ENCODE data around the gene CX3CR1. TPM values are rescaled to one million over a fixed set of nuclear protein-coding genes. Genes with fewer than 3 reads are reported as not detected.

The CX3CR1 gene
- total RNA-seq, 4 donors from 2014 or later: 0.25 to 0.49 (median 0.35) TPM

DNA sequence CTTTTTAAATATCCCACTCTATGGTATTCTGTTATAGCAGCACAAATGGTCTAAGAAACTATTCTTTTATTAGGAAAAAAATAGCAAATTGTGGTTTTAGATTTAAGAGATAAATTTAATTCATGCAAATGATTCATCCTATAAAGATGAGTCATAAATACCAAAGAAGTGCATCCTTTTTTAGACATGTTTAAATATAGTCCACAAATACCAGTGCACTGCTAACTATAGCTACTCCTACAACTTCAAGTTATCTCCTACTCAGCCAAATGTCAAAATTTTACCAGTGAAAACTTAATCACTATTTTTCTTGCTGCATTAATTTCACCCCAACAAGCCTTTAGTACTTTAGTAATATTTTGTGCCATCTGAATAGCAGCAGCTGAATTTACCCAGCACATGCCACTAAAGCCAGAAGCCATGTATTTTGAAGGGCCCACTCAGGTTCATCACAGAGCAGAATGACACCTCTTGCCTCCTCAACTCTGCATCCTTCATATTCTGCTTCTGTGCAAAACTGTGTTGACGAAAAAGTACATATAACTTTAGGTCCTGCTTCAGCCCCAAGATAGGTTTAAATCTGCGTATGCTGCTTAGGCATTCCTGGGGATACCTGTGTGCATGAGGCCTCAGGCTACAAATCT lies 24.9 kb downstream of the CX3CR1 start:
- DNase-seq (no peak), ATAC-seq (no peak)
- Histone ChIP-seq H3K27me3 (no peaks in the 10 kb centered on the region), H3K36me3 (no peaks in the 10 kb centered on the region), H3K4me3 (no peak overlapping the region), H3K9me3 (no peaks in the 10 kb centered on the region), H3K4me1 (peaks cover 14 to 40% of the 10 kb centered on the region in 2 donors), H3K27ac (no peak overlapping the region)
- intact Hi-C loops (cut with DNase I; ENCODE audit: low total_unique reads): no loop called here
- in situ Hi-C loops (cut with MboI; ENCODE audit: low sequenced_read_pairs in 4 of 4): no loop called here
- no peak for TF ChIP-seq POLR2A (IDR thresholded peaks at IDR 0.05)
- TF ChIP-seq, protein P1, sequence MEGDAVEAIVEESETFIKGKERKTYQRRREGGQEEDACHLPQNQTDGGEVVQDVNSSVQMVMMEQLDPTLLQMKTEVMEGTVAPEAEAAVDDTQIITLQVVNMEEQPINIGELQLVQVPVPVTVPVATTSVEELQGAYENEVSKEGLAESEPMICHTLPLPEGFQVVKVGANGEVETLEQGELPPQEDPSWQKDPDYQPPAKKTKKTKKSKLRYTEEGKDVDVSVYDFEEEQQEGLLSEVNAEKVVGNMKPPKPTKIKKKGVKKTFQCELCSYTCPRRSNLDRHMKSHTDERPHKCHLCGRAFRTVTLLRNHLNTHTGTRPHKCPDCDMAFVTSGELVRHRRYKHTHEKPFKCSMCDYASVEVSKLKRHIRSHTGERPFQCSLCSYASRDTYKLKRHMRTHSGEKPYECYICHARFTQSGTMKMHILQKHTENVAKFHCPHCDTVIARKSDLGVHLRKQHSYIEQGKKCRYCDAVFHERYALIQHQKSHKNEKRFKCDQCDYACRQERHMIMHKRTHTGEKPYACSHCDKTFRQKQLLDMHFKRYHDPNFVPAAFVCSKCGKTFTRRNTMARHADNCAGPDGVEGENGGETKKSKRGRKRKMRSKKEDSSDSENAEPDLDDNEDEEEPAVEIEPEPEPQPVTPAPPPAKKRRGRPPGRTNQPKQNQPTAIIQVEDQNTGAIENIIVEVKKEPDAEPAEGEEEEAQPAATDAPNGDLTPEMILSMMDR (IDR thresholded peaks at IDR 0.05 in 4 of 5, conservative IDR thresholded peaks at IDR 0.05 in 1 of 5): no peak

GRCh38 chr3:39251576-39251975 lies 28.3 kb downstream of the CX3CR1 start:
- Histone ChIP-seq H3K4me1 (peaks cover 16 to 23% of the 10 kb centered on the region in 2 donors), H3K36me3 (no peaks in the 10 kb centered on the region)
- intact Hi-C loops (cut with DNase I; ENCODE audit: low total_unique reads): no loop called here

GRCh38 chr3:39250116-39250747 lies 29.6 kb downstream of the CX3CR1 start:
- TF ChIP-seq, protein P1 (IDR thresholded peaks at IDR 0.05 in 4 of 5, conservative IDR thresholded peaks at IDR 0.05 in 1 of 5): no peak
- no peak for TF ChIP-seq POLR2A (IDR thresholded peaks at IDR 0.05)
- in situ Hi-C loops (cut with MboI; ENCODE audit: low sequenced_read_pairs in 4 of 4): no loop called here
- H3K27ac ChIP-seq: peak overlapping the region in 2 of 4 donors; percentile 53 to 55

More at GRCh38 chr3:39251576-39251975, 28.3 kb downstream of the CX3CR1 start:
- DNase-seq (no peak), ATAC-seq (no peak)
- no peak overlapping the region for H3K27ac ChIP-seq
- H3K27me3 ChIP-seq: no peaks in the 10 kb centered on the region
- H3K4me3 ChIP-seq: no peak overlapping the region
- H3K9me3 ChIP-seq: no peaks in the 10 kb centered on the region
- TF ChIP-seq POLR2A (IDR thresholded peaks at IDR 0.05): no peak
- TF ChIP-seq, protein P1 (IDR thresholded peaks at IDR 0.05 in 4 of 5, conservative IDR thresholded peaks at IDR 0.05 in 1 of 5): no peak
- in situ Hi-C loops (cut with MboI; ENCODE audit: low sequenced_read_pairs in 4 of 4): no loop called here

GRCh38 chr3:39249453-39250115 lies 30.3 kb downstream of the CX3CR1 start:
- no peak overlapping the region for H3K4me3 ChIP-seq
- no peak for TF ChIP-seq POLR2A (IDR thresholded peaks at IDR 0.05)
- TF ChIP-seq, protein P1 (IDR thresholded peaks at IDR 0.05 in 4 of 5, conservative IDR thresholded peaks at IDR 0.05 in 1 of 5): no peak
- H3K27me3 ChIP-seq: no peaks in the 10 kb centered on the region
- ATAC-seq: no peak
- peaks cover 13 to 16% of the 10 kb centered on the region in 2 donors for H3K4me1 ChIP-seq
- H3K27ac ChIP-seq: peak overlapping the region in 2 of 4 donors; percentile 53 to 55
- in situ Hi-C loops (cut with MboI; ENCODE audit: low sequenced_read_pairs in 4 of 4): no loop called here
- H3K9me3 ChIP-seq: no peaks in the 10 kb centered on the region
- H3K36me3 ChIP-seq: no peaks in the 10 kb centered on the region
- intact Hi-C loops (cut with DNase I; ENCODE audit: low total_unique reads): no loop called here
- DNase-seq: no peak

More at GRCh38 chr3:39250116-39250747, 29.6 kb downstream of the CX3CR1 start:
- intact Hi-C loops (cut with DNase I; ENCODE audit: low total_unique reads): no loop called here
- H3K36me3 ChIP-seq: no peaks in the 10 kb centered on the region
- DNase-seq (no peak), ATAC-seq (peak; percentile 72 to 82)
- no peaks in the 10 kb centered on the region for H3K27me3 ChIP-seq
- H3K9me3 ChIP-seq: no peaks in the 10 kb centered on the region
- no peak overlapping the region for H3K4me3 ChIP-seq
- peaks cover 16 to 18% of the 10 kb centered on the region in 2 donors for H3K4me1 ChIP-seq
